Occipital lobe (tissue), 2 donors: ENCODE measurements around the gene GPR179. TPM values are rescaled to one million over a fixed set of nuclear protein-coding genes. Genes with fewer than 3 reads are reported as not detected.
"Not testable (repeated sequence)": the region's sequence is repeated elsewhere in the genome, so short reads cannot be mapped to it uniquely, and the experiment has no call there.

Source experiments
- DNase-seq: peaks from one replicate; lab custom pipeline; 2025; lab: John Stamatoyannopoulos, UW
- total RNA-seq: library from RNA; depleted of rRNA; stranded (reverse); fragments of >200 nt; gene quantifications from one replicate; pipeline ENCODE4 v1.2.3, GENCODE V29; 2014

The GPR179 gene
- total RNA-seq, 1 donor from 2014 or later = 0.31 TPM

DNA sequence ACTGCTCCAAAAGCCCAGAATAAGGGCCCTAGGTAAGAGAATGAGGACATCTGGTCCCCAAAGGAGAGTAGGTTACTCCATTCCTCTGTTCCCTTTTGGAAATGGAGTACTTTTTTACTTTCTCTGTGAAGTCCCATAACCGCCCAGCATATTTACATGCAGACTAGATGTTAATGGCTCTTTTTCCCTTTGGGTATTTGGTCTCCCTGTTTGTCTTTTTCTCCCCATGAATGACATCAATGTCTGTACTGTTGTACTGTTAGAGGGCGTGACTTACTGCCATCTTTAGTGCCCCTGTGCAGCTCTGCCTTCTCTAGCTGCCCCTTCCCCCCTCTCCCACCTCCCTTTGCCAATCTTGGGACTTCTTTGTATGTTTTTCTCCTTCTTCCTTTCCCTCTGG, 19.0 kb downstream of the GPR179 start:
- DNase-seq = no peak

DNA sequence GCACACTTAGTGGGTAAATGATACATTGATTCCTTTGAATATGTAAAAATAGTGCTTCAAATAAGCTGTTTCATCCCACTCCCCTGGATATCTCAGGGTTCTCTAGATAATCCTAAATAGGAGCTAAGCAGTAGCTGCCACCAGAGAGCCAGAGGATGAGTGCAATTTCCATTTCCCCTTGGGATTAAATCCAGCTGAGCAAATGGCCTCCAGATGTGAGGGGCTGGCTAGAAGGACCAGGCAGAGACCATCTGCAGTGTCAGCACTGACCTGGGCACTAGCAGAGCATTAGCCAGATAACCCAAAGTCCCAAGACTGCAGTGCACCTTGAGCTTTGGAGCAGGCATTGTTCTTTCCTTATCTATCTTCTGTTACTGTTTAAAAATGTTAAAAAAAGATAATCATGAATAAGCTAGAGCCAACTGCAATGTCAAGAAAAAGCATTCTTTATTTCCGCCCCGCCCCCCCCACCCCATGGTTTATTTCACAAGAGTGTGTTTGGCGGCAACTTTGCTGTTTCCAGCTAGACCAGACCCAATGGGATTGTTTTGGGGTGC, 19.5 kb downstream of the GPR179 start:
- DNase-seq = no peak

GRCh38 chr17:38322897-38323296, 20.9 kb downstream of the GPR179 start:
- no peak for DNase-seq

DNA sequence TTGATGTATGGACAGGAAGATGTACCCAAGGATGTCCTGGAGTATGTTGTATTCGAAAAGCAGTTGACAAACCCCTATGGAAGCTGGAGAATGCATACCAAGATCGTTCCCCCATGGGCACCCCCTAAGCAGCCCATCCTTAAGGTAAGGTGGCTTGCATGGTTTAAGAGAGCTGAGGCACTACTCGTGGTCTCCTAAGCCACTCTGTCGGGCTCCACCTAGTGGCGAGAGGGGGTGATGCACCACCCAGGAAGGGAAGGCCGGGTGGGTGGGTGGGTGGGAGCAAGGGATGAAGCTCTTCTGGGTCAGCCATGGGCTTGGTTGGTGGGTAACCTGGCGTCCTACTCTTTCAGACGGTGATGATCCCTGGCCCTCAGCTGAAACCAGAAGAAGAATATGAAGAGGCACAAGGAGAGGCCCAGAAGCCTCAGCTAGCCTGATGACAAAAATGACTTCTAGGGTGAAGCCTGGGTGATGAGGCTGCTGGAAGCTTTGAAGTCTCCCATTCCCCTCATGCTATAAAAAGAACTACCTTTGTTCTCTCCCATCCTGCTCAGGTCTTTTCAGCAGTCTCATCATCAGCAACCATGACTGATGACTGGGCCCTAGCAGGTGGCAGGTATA, 21.5 kb downstream of the GPR179 start:
- no peak for DNase-seq

DNA sequence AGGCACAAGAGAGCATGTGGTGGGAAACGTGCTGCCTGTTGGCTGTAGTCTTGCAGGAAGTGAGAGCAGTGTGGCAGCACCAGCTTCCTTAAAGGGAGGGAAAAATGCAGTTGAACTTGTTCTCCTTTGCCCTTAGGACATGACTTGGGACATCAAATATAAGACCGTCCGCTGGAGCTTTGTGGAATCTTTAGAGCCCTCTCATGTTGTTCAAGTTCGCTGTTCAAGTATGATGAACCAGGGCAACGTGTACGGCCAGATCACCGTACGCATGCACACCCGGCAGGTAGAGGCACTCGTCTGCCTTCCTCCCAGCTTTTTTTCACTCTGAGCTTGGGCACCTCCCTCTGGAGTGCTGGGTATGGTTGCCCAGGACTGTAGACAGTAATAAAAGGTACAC, 23.3 kb downstream of the GPR179 start:
- DNase-seq = no peak

DNA sequence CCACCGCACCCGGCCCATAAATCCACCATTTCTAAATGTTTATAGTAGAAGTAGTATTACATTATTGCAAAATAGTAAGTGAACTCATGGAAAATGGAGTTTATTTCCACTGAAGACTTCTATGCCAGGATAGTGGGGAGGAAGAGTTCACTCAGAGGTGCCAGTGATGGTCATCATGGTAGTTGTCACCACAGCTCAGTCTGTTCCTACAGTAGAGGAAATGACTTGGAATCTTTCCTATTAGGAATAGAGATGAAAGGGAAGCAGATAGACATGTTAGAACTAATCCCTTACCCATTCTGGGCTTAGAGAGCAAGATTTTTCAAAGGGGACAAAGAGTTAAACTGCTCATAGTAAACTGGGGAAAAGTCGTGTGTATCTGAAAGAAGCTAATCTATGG, 26.7 kb downstream of the GPR179 start:
- DNase-seq = no peak

- no peak for DNase-seq
Measured at GRCh38 chr17:38315497-38315896, 28.3 kb downstream of the GPR179 start.

- peak; percentile 94 for DNase-seq
Measured at GRCh38 chr17:38296834-38297517, 46.8 kb downstream of the GPR179 start, which contains the start of gene MRPL45. Gene MRPL45 (plus strand): TSS chr17:38297168. CDS start chr17:38297184, 16 bp downstream.

DNA sequence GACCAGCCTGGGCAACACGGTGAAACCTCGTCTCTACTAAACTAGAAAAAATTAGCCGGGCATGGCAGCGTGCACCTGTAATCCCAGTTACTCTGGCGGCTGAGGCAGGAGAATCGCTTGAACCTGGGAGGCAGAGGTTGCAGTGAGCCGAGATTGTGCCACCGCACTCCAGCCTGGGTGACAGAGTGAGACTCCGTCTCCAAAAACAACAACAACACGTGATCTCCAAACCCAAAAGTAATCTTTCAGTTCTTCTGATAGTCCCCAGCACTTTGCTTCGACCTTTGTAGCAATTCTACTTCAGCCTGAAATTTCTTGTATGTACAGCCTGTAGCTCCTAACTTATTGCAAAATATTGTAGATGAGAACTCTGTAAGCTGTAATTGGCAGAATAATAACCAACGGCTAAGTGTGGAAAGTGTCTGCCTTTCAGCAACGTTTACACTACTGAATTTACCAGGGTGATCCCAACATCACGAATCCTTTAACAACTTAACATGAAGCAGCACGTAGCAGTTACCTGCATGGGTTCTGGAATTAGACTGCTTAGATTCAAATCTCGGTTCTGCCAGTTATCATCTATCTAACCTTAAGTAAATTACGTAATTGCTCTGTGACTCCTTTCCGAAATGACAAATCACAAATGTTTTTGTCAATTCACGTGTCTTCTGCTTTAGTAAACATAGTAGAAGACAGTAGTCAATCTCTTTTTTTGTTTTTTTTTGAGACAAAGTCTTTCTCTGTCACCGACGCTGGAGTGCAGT, 48.0 kb downstream of the GPR179 start:
- not testable (repeated sequence) for DNase-seq

DNA sequence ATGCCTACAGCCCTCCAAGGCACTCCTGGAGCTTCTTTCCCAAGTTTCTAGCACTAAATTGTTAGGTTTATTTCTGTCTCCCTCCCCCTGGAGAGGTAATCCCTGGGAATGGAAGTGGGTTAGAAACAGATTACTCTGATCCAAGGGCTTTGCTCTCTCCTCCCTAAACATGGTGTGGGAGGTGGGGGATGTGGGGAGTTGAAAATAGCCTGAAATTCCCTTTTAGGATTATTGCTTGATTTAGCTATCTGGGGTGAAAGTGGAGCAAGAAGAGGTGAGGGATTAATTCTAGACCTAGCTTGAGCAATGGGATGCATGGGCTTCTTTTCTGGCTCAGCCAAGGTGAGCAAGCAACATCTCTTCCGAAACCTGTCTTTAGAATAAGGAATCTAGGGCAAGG, 54.0 kb downstream of the GPR179 start:
- not testable (repeated sequence) for DNase-seq

DNA sequence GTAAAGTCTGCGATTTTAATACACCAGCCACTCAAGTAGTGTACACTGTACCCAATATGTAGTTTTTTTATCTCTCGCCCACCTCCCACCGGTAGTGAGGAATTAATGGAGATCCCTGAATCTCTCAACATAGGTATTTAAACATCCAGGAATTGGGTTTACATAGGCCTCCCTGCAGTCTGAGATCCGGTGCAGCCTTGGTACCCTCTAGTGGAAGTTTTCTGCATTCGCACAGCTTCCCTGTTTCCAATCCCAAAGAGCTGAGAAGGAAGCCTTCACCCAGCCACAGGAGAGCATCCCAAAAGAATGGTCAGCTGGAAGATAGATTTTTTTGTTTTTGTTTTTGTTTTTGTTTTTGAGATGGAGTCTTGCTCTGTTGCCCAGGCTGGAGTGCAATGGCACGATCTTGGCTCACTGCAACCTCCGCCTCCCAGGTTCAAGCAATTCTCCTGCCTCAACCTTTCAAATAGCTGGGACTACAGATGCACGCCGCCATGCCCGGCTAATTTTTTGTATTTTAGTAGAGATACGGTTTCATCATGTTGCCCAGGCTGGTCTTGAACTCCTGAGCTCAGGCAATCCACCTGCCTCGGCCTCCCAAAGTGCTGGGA, 55.4 kb downstream of the GPR179 start:
- not testable (repeated sequence) for DNase-seq

- DNase-seq = not testable (repeated sequence)
Measured at GRCh38 chr17:38286501-38287091, 57.2 kb downstream of the GPR179 start.

- DNase-seq = not testable (repeated sequence)
Measured at GRCh38 chr17:38285994-38286393, 57.8 kb downstream of the GPR179 start.

Other genes starting within 250 kb of the GPR179 start
- not detected for gene TBC1D3E, start 216.0 kb downstream of the GPR179 start, total RNA-seq
- gene TBC1D3, start 151.4 kb downstream of the GPR179 start, total RNA-seq = not detected
- 33.8 TPM for gene MRPL45, start 46.8 kb downstream of the GPR179 start, total RNA-seq
- gene SOCS7, start 7.9 kb upstream of the GPR179 start, total RNA-seq = 59.4 TPM
- gene ARHGAP23, start 84.5 kb upstream of the GPR179 start, total RNA-seq = 42.9 TPM